Activated naive CD4-positive, alpha-beta T cell treated with anti-CD3 and anti-CD28 coated beads, Interleukin-2, amount 50 U/mL, for 24 hours (primary cell): ENCODE data around the gene BANP.
"Not testable (repeated sequence)": the region's sequence is repeated elsewhere in the genome, so short reads cannot be mapped to it uniquely, and the experiment has no call there.

Experiments
- H3K27ac Mint-ChIP-seq: one replicate; pipeline ENCODE4 v1.8.0; 2021; ENCODE audit warnings: mild to moderate bottlenecking, mixed read lengths
- H3K27me3 Mint-ChIP-seq: one replicate; pipeline ENCODE4 v1.8.0; 2021; ENCODE audit warnings: mixed read lengths
- H3K36me3 Mint-ChIP-seq: one replicate; pipeline ENCODE4 v1.8.0; 2021; ENCODE audit warnings: mixed read lengths
- H3K4me1 Mint-ChIP-seq: one replicate; pipeline ENCODE4 v1.8.0; 2021; ENCODE audit warnings: mixed read lengths
- H3K4me3 Mint-ChIP-seq: one replicate; pipeline ENCODE4 v1.8.0; 2021; ENCODE audit warnings: mild to moderate bottlenecking, mixed read lengths
- H3K9me3 Mint-ChIP-seq: one replicate; pipeline ENCODE4 v1.8.0; 2021; ENCODE audit warnings: mixed read lengths

BANP gene

GRCh38 chr16:87966685-87967185 lies 15.5 kb downstream of the BANP start:
- H3K9me3 Mint-ChIP-seq, result peaks cover 9% of the 10 kb centered on the region
- H3K4me1 Mint-ChIP-seq, result peaks cover 72% of the 10 kb centered on the region
- H3K4me3 Mint-ChIP-seq, result peak overlapping the region; percentile 49
- H3K27ac Mint-ChIP-seq, result peak overlapping the region; percentile 83
- no peaks in the 10 kb centered on the region for H3K27me3 Mint-ChIP-seq
- H3K36me3 Mint-ChIP-seq, result peaks cover 22% of the 10 kb centered on the region

GRCh38 chr16:87968541-87968940 lies 17.3 kb downstream of the BANP start:
- Mint-ChIP-seq H3K36me3 (peaks cover 31% of the 10 kb centered on the region), H3K9me3 (peaks cover 17% of the 10 kb centered on the region), H3K4me3 (no peak overlapping the region), H3K27me3 (no peaks in the 10 kb centered on the region), H3K4me1 (peaks cover 70% of the 10 kb centered on the region), H3K27ac (no peak overlapping the region)

GRCh38 chr16:87970186-87970585 lies 19.0 kb downstream of the BANP start:
- Mint-ChIP-seq H3K4me1 (peaks cover 63% of the 10 kb centered on the region), H3K27me3 (no peaks in the 10 kb centered on the region), H3K36me3 (peaks cover 34% of the 10 kb centered on the region), H3K9me3 (peaks cover 17% of the 10 kb centered on the region), H3K27ac (peak overlapping the region; percentile 65), H3K4me3 (no peak overlapping the region)

GRCh38 chr16:87971933-87972332 lies 20.7 kb downstream of the BANP start:
- peaks cover 17% of the 10 kb centered on the region for H3K9me3 Mint-ChIP-seq
- no peaks in the 10 kb centered on the region for H3K27me3 Mint-ChIP-seq
- H3K36me3 Mint-ChIP-seq, result peaks cover 38% of the 10 kb centered on the region
- H3K4me1 Mint-ChIP-seq, result peaks cover 50% of the 10 kb centered on the region
- H3K4me3 Mint-ChIP-seq, result no peak overlapping the region
- H3K27ac Mint-ChIP-seq, result peak overlapping the region; percentile 51

GRCh38 chr16:87973717-87974116 lies 22.5 kb downstream of the BANP start:
- Mint-ChIP-seq H3K27me3 (no peaks in the 10 kb centered on the region), H3K27ac (peak overlapping the region; percentile 66), H3K4me1 (peaks cover 46% of the 10 kb centered on the region), H3K36me3 (peaks cover 38% of the 10 kb centered on the region), H3K4me3 (no peak overlapping the region), H3K9me3 (peaks cover 17% of the 10 kb centered on the region)

GRCh38 chr16:87974178-87974577 lies 22.9 kb downstream of the BANP start:
- H3K27me3 Mint-ChIP-seq, result no peaks in the 10 kb centered on the region
- no peak overlapping the region for H3K4me3 Mint-ChIP-seq
- peaks cover 17% of the 10 kb centered on the region for H3K9me3 Mint-ChIP-seq
- no peak overlapping the region for H3K27ac Mint-ChIP-seq
- peaks cover 36% of the 10 kb centered on the region for H3K36me3 Mint-ChIP-seq
- H3K4me1 Mint-ChIP-seq, result peaks cover 50% of the 10 kb centered on the region

GRCh38 chr16:87976665-87977064 lies 25.4 kb downstream of the BANP start:
- H3K4me3 Mint-ChIP-seq, result no peak overlapping the region
- peaks cover 55% of the 10 kb centered on the region for H3K4me1 Mint-ChIP-seq
- H3K9me3 Mint-ChIP-seq, result peaks cover 9% of the 10 kb centered on the region
- no peaks in the 10 kb centered on the region for H3K27me3 Mint-ChIP-seq
- peaks cover 30% of the 10 kb centered on the region for H3K36me3 Mint-ChIP-seq
- H3K27ac Mint-ChIP-seq, result peak overlapping the region; percentile 68

GRCh38 chr16:87978127-87978526 lies 26.9 kb downstream of the BANP start:
- Mint-ChIP-seq H3K27ac (no peak overlapping the region), H3K4me1 (peaks cover 58% of the 10 kb centered on the region), H3K27me3 (no peaks in the 10 kb centered on the region), H3K9me3 (no peaks in the 10 kb centered on the region), H3K4me3 (no peak overlapping the region), H3K36me3 (peaks cover 21% of the 10 kb centered on the region)

GRCh38 chr16:87979352-87979751 lies 28.1 kb downstream of the BANP start:
- Mint-ChIP-seq H3K27me3 (no peaks in the 10 kb centered on the region), H3K27ac (no peak overlapping the region), H3K4me1 (peaks cover 62% of the 10 kb centered on the region), H3K4me3 (no peak overlapping the region), H3K9me3 (no peaks in the 10 kb centered on the region), H3K36me3 (peaks cover 21% of the 10 kb centered on the region)

GRCh38 chr16:87979911-87980630 lies 28.8 kb downstream of the BANP start:
- H3K27me3 Mint-ChIP-seq, H3K4me3 Mint-ChIP-seq, H3K9me3 Mint-ChIP-seq: not testable (repeated sequence)
- Mint-ChIP-seq H3K27ac (peak overlapping the region; percentile 38), H3K4me1 (peaks cover 66% of the 10 kb centered on the region), H3K36me3 (peaks cover 24% of the 10 kb centered on the region)

GRCh38 chr16:87981376-87981775 lies 30.1 kb downstream of the BANP start:
- H3K4me3 Mint-ChIP-seq, result peak overlapping the region; percentile 45
- peaks cover 77% of the 10 kb centered on the region for H3K4me1 Mint-ChIP-seq
- H3K27me3 Mint-ChIP-seq, H3K9me3 Mint-ChIP-seq: not testable (repeated sequence)
- peak overlapping the region; percentile 87 for H3K27ac Mint-ChIP-seq
- H3K36me3 Mint-ChIP-seq, result peaks cover 30% of the 10 kb centered on the region

- H3K27me3 Mint-ChIP-seq, result no peaks in the 10 kb centered on the region
- no peaks in the 10 kb centered on the region for H3K9me3 Mint-ChIP-seq
- peaks cover 77% of the 10 kb centered on the region for H3K4me1 Mint-ChIP-seq
- peaks cover 30% of the 10 kb centered on the region for H3K36me3 Mint-ChIP-seq
- H3K27ac Mint-ChIP-seq, result peak overlapping the region; percentile 70
- peak overlapping the region; percentile 30 for H3K4me3 Mint-ChIP-seq
Measured at GRCh38 chr16:87982581-87983041, 31.4 kb downstream of the BANP start.

GRCh38 chr16:87983072-87983736 lies 32.0 kb downstream of the BANP start:
- Mint-ChIP-seq H3K27ac (peak overlapping the region; percentile 70), H3K36me3 (peaks cover 32% of the 10 kb centered on the region), H3K4me3 (peak overlapping the region; percentile 30), H3K4me1 (peaks cover 77% of the 10 kb centered on the region)
- H3K9me3 Mint-ChIP-seq, H3K27me3 Mint-ChIP-seq: not testable (repeated sequence)

GRCh38 chr16:87983737-87984097 lies 32.5 kb downstream of the BANP start:
- Mint-ChIP-seq H3K27ac (peak overlapping the region; percentile 76), H3K36me3 (peaks cover 32% of the 10 kb centered on the region), H3K4me3 (peak overlapping the region; percentile 47), H3K4me1 (peaks cover 76% of the 10 kb centered on the region)
- not testable (repeated sequence) for H3K27me3 Mint-ChIP-seq, H3K9me3 Mint-ChIP-seq

GRCh38 chr16:87984180-87984579 lies 32.9 kb downstream of the BANP start:
- Mint-ChIP-seq H3K4me3 (peak overlapping the region; percentile 67), H3K36me3 (peaks cover 33% of the 10 kb centered on the region), H3K27ac (peak overlapping the region; percentile 84), H3K4me1 (peaks cover 71% of the 10 kb centered on the region)
- not testable (repeated sequence) for H3K27me3 Mint-ChIP-seq, H3K9me3 Mint-ChIP-seq

GRCh38 chr16:87984632-87985267 lies 33.5 kb downstream of the BANP start:
- H3K27me3 Mint-ChIP-seq, result no peaks in the 10 kb centered on the region
- H3K36me3 Mint-ChIP-seq, result peaks cover 35% of the 10 kb centered on the region
- H3K27ac Mint-ChIP-seq, result peak overlapping the region; percentile 84
- H3K4me1 Mint-ChIP-seq, result peaks cover 66% of the 10 kb centered on the region
- H3K9me3 Mint-ChIP-seq, result no peaks in the 10 kb centered on the region
- H3K4me3 Mint-ChIP-seq, result peak overlapping the region; percentile 67
